Stimulated activated CD8-positive, alpha-beta memory T cell treated with anti-CD3 and anti-CD28 coated beads, Interleukin-15, amount 100 ng/mL, for 4 hours (primary cell): ENCODE results near the gene SFPQ.
"Not testable (repeated sequence)": the region's sequence is repeated elsewhere in the genome, so short reads cannot be mapped to it uniquely, and the experiment has no call there.

ENCODE experiments used
- DNase-seq, 2 donors: peaks; one replicate each; pipeline ENCODE4 v3.0.0-alpha.2; 2020; ENCODE audit warnings: low read depth in 2 of 2

The SFPQ gene

GRCh38 chr1:35188578-35189392 lies 4.2 kb downstream of the SFPQ start:
- DNase-seq = no peak

- DNase-seq = no peak
These were observed 5.1 kb downstream of the SFPQ start for GRCh38 chr1:35187816-35188342.

GRCh38 chr1:35186239-35186638 lies 6.7 kb downstream of the SFPQ start:
- DNase-seq = no peak

- DNase-seq = no peak
These were observed 7.7 kb downstream of the SFPQ start for GRCh38 chr1:35185200-35185599.

GRCh38 chr1:35184495-35185199 lies 8.3 kb downstream of the SFPQ start:
- no peak for DNase-seq

GRCh38 chr1:35181790-35182455 lies 11.0 kb downstream of the SFPQ start:
- no peak for DNase-seq

GRCh38 chr1:35180776-35181374 lies 12.1 kb downstream of the SFPQ start:
- no peak for DNase-seq

- no peak for DNase-seq
These were observed 13.0 kb downstream of the SFPQ start for GRCh38 chr1:35179908-35180307.

GRCh38 chr1:35178874-35179380 lies 14.0 kb downstream of the SFPQ start:
- DNase-seq = no peak

GRCh38 chr1:35178295-35178695 lies 14.7 kb downstream of the SFPQ start:
- DNase-seq = no peak

GRCh38 chr1:35177237-35177786 lies 15.6 kb downstream of the SFPQ start:
- DNase-seq = no peak

GRCh38 chr1:35175602-35176001 lies 17.3 kb downstream of the SFPQ start:
- no peak for DNase-seq

- no peak for DNase-seq
These were observed 17.8 kb downstream of the SFPQ start for GRCh38 chr1:35175098-35175576.

- DNase-seq = no peak
These were observed 18.9 kb downstream of the SFPQ start for GRCh38 chr1:35173909-35174540.

GRCh38 chr1:35173491-35173890 lies 19.5 kb downstream of the SFPQ start:
- DNase-seq = no peak

- no peak for DNase-seq
These were observed 20.9 kb downstream of the SFPQ start for GRCh38 chr1:35172022-35172421.

- no peak for DNase-seq
These were observed 21.4 kb downstream of the SFPQ start for GRCh38 chr1:35171579-35171978.

- no peak for DNase-seq
These were observed 28.1 kb downstream of the SFPQ start for GRCh38 chr1:35164893-35165292.

- DNase-seq = no peak
These were observed 41.7 kb downstream of the SFPQ start for GRCh38 chr1:35151220-35151619.

- DNase-seq = not testable (repeated sequence)
These were observed 46.9 kb downstream of the SFPQ start for GRCh38 chr1:35145892-35146549.
